ENCODE measurements around the gene ATAD3A.
"Not testable (repeated sequence)": the region's sequence is repeated elsewhere in the genome, so short reads cannot be mapped to it uniquely, and the experiment has no call there.

Gene ATAD3A

DNA sequence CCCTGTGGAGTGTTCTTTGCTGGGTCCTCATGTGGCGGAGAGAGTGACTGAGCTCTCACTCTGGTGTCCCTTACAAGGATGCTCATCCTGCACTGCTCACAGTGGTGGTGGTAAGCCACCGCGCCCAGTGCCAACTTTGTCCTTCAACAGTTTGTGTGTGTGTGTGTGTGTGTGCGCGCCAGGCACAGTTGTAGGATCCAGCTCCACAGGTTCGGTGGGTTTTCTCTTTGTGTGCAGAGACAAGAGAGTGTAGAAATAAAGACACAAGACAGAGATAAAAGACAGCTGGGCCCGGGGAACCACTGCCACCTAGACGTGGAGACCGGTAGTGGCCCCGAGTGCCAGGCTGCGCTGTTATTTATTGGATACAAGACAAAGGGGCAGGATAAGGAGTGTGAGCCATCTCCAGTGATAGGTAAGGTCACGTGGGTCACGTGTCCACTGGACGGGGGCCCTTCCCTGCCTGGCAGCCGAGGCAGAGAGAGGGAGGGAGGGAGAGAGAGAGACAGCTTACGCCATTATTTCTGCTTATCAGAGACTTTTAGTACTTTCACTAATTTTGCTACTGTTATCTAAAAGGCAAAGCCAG lies 7.1 kb upstream of the ATAD3A start:
- CTCF ChIA-PET = interaction anchor here (0.8 to 2.7 kb wide), 16 partner anchors 10 to 147 kb away, joined by 3 to 13 read pairs (median 5); partner anchors contain the start of gene CCNL2
- DNase-seq (ENCODE audit: extremely low spot score) = peak; percentile 39
- POLR2A ChIA-PET = not testable (repeated sequence)
- TF ChIP-seq, protein P1, sequence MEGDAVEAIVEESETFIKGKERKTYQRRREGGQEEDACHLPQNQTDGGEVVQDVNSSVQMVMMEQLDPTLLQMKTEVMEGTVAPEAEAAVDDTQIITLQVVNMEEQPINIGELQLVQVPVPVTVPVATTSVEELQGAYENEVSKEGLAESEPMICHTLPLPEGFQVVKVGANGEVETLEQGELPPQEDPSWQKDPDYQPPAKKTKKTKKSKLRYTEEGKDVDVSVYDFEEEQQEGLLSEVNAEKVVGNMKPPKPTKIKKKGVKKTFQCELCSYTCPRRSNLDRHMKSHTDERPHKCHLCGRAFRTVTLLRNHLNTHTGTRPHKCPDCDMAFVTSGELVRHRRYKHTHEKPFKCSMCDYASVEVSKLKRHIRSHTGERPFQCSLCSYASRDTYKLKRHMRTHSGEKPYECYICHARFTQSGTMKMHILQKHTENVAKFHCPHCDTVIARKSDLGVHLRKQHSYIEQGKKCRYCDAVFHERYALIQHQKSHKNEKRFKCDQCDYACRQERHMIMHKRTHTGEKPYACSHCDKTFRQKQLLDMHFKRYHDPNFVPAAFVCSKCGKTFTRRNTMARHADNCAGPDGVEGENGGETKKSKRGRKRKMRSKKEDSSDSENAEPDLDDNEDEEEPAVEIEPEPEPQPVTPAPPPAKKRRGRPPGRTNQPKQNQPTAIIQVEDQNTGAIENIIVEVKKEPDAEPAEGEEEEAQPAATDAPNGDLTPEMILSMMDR (IDR thresholded peaks at IDR 0.05; ENCODE audit: control extremely low read depth, extremely low read depth, low read depth, missing control alignments) = peak; percentile 61

DNA sequence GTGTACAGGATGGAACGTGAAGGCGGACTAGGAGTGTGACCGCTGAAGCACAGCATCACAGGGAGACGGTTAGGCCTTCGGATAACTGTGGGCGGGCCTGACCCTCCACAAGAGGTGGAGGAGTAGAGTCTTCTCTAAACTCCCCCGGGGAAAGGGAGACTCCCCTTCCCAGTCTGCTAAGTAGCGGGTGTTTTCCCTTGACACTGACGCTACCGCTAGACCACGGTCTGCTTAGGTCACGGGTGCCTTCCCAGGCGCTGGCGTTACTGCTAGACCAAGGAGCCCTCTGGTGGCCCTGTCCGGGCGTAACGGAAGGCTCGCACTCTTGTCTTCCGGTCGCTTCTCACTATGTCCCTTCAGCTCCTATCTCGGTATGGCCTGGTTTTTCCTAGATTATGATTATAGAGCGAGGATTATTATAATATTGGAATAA lies 6.6 kb upstream of the ATAD3A start:
- DNase-seq (ENCODE audit: extremely low spot score); POLR2A ChIA-PET: not testable (repeated sequence)
- TF ChIP-seq, protein P1 (IDR thresholded peaks at IDR 0.05; ENCODE audit: control extremely low read depth, extremely low read depth, low read depth, missing control alignments) = peak; percentile 15
- CTCF ChIA-PET = interaction anchor here (0.6 to 2.7 kb wide), 13 partner anchors 10 to 147 kb away, joined by 3 to 13 read pairs (median 5); partner anchors contain the start of gene CCNL2

DNA sequence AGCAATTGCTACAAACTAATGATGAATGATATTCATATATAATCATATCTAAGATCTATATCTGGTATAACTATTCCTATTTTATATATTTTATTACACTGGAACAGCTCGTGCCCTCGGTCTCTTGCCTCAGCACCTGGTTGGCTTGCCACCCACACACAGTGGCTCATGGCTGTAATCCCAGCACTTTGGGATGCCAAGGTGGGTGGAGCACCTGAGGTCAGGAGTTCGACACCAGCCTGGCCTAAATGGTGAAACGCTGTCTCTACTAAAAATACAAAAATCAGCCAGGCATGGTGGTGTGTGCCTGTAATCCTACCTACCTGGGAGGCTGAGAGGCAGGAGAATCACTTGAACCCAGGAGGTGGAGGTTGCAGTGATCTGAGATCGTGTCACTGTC lies 6.2 kb upstream of the ATAD3A start:
- DNase-seq (ENCODE audit: extremely low spot score); POLR2A ChIA-PET: not testable (repeated sequence)
- CTCF ChIA-PET = interaction anchor here (0.6 to 2.7 kb wide), 10 partner anchors 15 to 134 kb away, joined by 3 to 13 read pairs (median 5); partner anchors contain the start of gene CCNL2

DNA sequence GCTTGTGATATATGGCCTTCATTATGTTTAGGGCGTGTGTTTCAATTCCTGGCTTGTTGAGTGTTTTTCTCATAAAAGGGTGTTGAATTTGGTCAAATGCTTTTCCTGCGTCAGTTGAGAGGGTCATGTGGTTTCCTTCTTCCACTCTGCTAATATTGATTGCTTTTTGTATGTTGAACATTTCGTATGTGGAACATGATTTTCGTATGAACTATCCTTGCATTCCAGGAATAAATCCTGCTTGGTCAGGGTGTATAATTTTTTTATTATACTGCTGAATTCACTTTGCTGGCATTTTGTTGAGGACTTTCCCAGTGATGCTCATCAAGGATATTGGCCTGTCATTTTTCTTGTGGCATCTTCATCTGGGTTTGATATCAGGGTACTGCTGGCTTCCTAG lies 4.7 kb upstream of the ATAD3A start:
- ChIA-PET POLR2A (no interaction called here), CTCF (no interaction called here)
- TF ChIP-seq, protein P1 (IDR thresholded peaks at IDR 0.05; ENCODE audit: control extremely low read depth, extremely low read depth, low read depth, missing control alignments) = no peak
- DNase-seq (ENCODE audit: extremely low spot score) = no peak

GRCh38 chr1:1508775-1509464 lies 3.0 kb upstream of the ATAD3A start:
- POLR2A ChIA-PET; DNase-seq (ENCODE audit: extremely low spot score); CTCF ChIA-PET: not testable (repeated sequence)

GRCh38 chr1:1509465-1509850 lies 2.5 kb upstream of the ATAD3A start:
- POLR2A ChIA-PET; CTCF ChIA-PET; DNase-seq (ENCODE audit: extremely low spot score): not testable (repeated sequence)

DNA sequence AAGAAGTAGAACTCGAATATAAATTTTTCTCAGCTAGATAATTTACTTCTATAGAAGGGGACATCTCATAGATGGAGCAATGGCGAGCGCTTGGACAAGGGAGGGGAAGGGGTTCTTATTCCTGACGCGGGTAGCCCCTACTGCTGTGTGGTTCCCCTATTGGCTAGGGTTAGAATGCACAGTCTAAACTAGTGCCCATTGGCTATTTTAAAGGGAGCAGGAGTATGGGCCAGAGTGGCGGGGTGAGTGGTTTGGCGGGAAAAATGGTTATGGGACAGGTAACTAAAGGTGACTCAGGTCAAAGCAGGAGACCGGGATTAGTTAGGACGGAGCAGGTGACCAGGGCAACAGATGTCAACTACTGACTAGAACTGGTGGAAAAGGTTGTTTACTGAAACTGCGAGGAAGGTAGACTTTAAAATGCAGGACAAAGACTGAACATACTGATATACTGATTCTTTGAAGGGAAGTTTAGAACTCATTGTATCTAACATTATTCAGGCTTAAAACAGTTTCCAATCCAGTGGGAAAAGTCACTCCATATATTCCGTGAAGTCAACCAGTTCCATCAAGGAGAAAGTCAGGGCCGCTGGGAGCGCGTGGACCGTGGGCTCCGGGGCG lies 940 bp upstream of the ATAD3A start:
- CTCF ChIA-PET = interaction anchor here (0.8 kb wide), 1 partner anchor 73 kb away, joined by 3 read pairs; no protein-coding TSS in a partner anchor
- TF ChIP-seq, protein P1 (IDR thresholded peaks at IDR 0.05; ENCODE audit: control extremely low read depth, extremely low read depth, low read depth, missing control alignments) = no peak
- POLR2A ChIA-PET = no interaction called here
- no peak for DNase-seq (ENCODE audit: extremely low spot score)

- POLR2A ChIA-PET; DNase-seq (ENCODE audit: extremely low spot score): not testable (repeated sequence)
Observed at GRCh38 chr1:1512425-1512824, 463 bp downstream of the ATAD3A start.

GRCh38 chr1:1513675-1514074 lies 1.7 kb downstream of the ATAD3A start:
- POLR2A ChIA-PET; DNase-seq (ENCODE audit: extremely low spot score); CTCF ChIA-PET: not testable (repeated sequence)

More at GRCh38 chr1:1512425-1512824, 463 bp downstream of the ATAD3A start:
- CTCF ChIA-PET = not testable (repeated sequence)

GRCh38 chr1:1514376-1514775 lies 2.4 kb downstream of the ATAD3A start:
- DNase-seq (ENCODE audit: extremely low spot score); POLR2A ChIA-PET: not testable (repeated sequence)
- CTCF ChIA-PET = interaction anchor here (1.3 kb wide), 1 partner anchor 10 kb away, joined by 6 read pairs; no protein-coding TSS in a partner anchor

- POLR2A ChIA-PET = not testable (repeated sequence)
- CTCF ChIA-PET = interaction anchor here (1.3 kb wide), 1 partner anchor 30 kb away, joined by 3 read pairs; no protein-coding TSS in a partner anchor
Observed at GRCh38 chr1:1516923-1517322, 5.0 kb downstream of the ATAD3A start.

More at GRCh38 chr1:1516923-1517322, 5.0 kb downstream of the ATAD3A start:
- DNase-seq (ENCODE audit: extremely low spot score) = not testable (repeated sequence)
